Parietal lobe (tissue), 2 donors: ENCODE results near the gene CDKL5. TPM values are rescaled to one million over a fixed set of nuclear protein-coding genes. Genes with fewer than 3 reads are reported as not detected.

Source experiments
- small RNA-seq: library from RNA; depleted of rRNA; stranded (forward); fragments of <200 nt; gene quantifications from one replicate; pipeline ENCODE3, GENCODE V24; 2014; ENCODE audit warnings: low replicate concordance
- total RNA-seq: library from RNA; depleted of rRNA; stranded (reverse); fragments of >200 nt; gene quantifications from one replicate; pipeline ENCODE4 v1.2.3, GENCODE V29; 2014

CDKL5 gene
- 92.6 TPM for total RNA-seq

GRCh38 chrX:18425199-18426003, at the start of gene CDKL5:
Gene CDKL5 (plus strand): TSS chrX:18425608. CDS start chrX:18507097, 81,489 bp downstream.

GRCh38 chrX:18672008-18672407, 246.6 kb downstream of the CDKL5 start, which contains the start of gene RS1:
Gene RS1 (minus strand): TSS chrX:18672108. CDS start chrX:18672068, 40 bp downstream.

Small RNA genes lying within 50 kb of the gene (small RNA-seq; reads per million reads assigned to genes)
- not detected for gene RF00019

Other genes with a start within 250 kb of the CDKL5 start
- gene BEND2, start 204.7 kb upstream of the CDKL5 start, total RNA-seq: under 0.01 TPM
- 13.1 TPM for gene SCML2, start 70.9 kb upstream of the CDKL5 start, total RNA-seq
- not detected for gene RS1, start 246.5 kb downstream of the CDKL5 start, total RNA-seq